SJCRH30 (cell line): Measurements from ENCODE around the gene RICTOR. TPM values are rescaled to one million over a fixed set of nuclear protein-coding genes. Genes with fewer than 3 reads are reported as not detected.

Experiments
- DNase-seq, 2 experiments: peaks; one replicate each; pipeline ENCODE4 v3.0.0-alpha.2; 2015 to 2020
- H3K27ac ChIP-seq: fragments of 250-450 bp; sonication (Bioruptor Pico); 2 replicates; pipeline ENCODE4 v1.5.1; 2020; ENCODE audit warnings: mild to moderate bottlenecking, moderate library complexity
- H3K27me3 ChIP-seq: fragments of 250-450 bp; sonication (Bioruptor Pico); 2 replicates; pipeline ENCODE4 v1.5.1; 2020; ENCODE audit warnings: mild to moderate bottlenecking, moderate library complexity
- H3K36me3 ChIP-seq: fragments of 250-450 bp; sonication (Bioruptor Pico); 2 replicates; pipeline ENCODE4 v1.5.1; 2020; ENCODE audit warnings: mild to moderate bottlenecking, moderate library complexity
- H3K4me1 ChIP-seq: fragments of 250-450 bp; sonication (Bioruptor Pico); 2 replicates; pipeline ENCODE4 v1.5.1; 2020; ENCODE audit warnings: mild to moderate bottlenecking, moderate library complexity
- H3K4me3 ChIP-seq: fragments of 250-450 bp; sonication (Bioruptor Pico); 2 replicates; pipeline ENCODE4 v1.5.1; 2020; ENCODE audit warnings: mild to moderate bottlenecking, moderate library complexity
- H3K9me3 ChIP-seq: fragments of 250-450 bp; sonication (Bioruptor Pico); replicated peaks from 2 replicates; pipeline ENCODE4 v1.5.1; 2020; ENCODE audit warnings: mild to moderate bottlenecking, moderate library complexity
- total RNA-seq: library from RNA; depleted of rRNA; stranded (reverse); fragments of >200 nt; shearing (Covaris generic); gene quantifications from 2 replicates; pipeline ENCODE4 v1.2.3, GENCODE V29; 2014

The RICTOR gene
- total RNA-seq, 1 experiment from 2014 or later, result 24.3 TPM

DNA sequence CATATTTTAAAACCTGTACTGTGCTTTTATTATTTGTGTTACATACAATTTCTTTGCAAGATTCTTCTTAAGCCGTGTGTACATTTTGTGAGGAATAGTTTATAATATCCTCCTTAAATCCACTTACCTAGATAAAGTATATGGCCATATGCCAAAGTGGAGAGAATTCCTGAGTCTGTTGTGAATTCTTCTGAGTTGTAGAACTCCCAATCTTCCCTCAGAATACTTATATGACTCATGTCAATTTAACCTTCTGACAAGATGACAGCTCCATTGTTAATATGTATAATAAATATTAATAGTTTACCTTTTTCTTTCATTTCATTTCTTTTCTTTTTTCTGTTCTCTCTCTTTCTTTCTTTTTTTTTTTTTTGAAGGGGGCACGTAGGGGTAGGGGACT, 6.0 kb upstream of the RICTOR start:
- H3K27me3 ChIP-seq, result no peaks in the 10 kb centered on the region
- H3K4me1 ChIP-seq, result no peaks in the 10 kb centered on the region

DNA sequence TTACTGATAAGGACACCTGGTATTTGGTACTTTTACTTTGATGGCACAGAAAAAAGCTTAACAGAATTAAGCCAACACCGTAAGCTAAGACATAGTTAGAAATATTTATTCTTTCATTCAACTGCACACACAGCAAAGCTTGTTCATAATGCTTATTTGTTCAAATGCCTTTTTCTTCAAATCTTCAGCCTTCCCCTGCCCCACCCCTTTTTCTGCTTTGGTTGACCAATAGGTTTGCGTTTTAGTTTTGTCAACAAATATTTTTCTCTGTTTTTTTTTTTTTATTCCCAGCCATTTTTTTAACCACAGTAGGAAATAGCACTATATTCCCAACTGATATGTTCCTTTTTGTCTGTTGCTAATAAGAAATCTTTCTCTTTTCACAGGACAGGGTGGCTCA, 4.9 kb upstream of the RICTOR start:
- H3K9me3 ChIP-seq, result no peaks in the 10 kb centered on the region
- H3K27me3 ChIP-seq, result no peaks in the 10 kb centered on the region
- H3K4me3 ChIP-seq, result no peak overlapping the region
- no peak for DNase-seq
- H3K4me1 ChIP-seq, result no peaks in the 10 kb centered on the region
- H3K36me3 ChIP-seq, result no peaks in the 10 kb centered on the region
- no peak overlapping the region for H3K27ac ChIP-seq

More for the DNA sequence above, 6.0 kb upstream of the RICTOR start:
- Histone ChIP-seq H3K36me3 (no peaks in the 10 kb centered on the region), H3K27ac (no peak overlapping the region), H3K4me3 (no peak overlapping the region), H3K9me3 (no peaks in the 10 kb centered on the region)
- DNase-seq, result no peak

DNA sequence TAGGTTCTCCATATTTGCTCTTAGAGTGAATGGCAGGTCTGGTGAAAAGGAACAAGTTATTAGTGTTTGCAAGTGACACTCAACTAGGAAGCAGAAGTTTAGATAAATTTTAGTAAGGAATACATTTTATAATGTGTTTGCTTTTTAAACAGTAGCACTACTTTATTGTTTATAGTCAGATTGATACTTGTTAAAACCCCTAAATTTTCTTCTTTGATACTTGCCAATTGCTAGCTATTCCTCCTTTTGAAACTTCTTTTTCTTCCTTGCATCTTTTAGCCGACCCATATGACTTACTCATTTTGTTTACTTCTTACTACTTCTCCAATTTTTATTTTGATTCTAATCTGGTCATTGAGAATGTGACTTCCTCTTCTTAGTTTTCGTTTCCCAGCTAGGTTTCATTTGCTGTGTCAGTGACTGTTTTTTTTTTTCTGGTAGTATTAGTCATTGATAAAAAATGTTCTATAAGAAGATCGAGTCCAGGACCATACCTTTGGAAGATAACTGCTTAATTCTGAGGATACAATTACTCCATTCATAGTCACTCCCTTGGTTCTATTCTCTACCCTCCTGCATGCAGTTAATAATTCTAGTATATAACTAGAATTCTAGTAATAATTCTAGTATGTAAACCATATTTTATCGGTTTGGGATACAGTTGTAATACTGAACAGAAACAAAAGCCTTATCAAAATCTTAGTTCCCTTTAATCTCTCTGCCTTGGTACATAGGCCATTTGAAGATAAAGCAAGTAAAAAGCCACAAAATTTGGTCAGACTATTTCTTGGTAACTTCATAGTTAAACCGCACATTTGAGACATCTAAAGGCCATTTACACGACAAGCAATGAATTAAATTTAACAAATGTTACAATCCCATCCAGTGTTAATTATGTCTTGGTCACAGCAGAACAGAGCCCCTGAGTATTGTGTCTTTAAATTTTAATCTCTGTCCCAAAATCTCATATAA, 2.8 kb upstream of the RICTOR start:
- no peak for DNase-seq
- Histone ChIP-seq H3K9me3 (no peaks in the 10 kb centered on the region), H3K36me3 (no peaks in the 10 kb centered on the region), H3K4me3 (no peak overlapping the region), H3K27ac (no peak overlapping the region), H3K4me1 (peaks cover 5% of the 10 kb centered on the region; the same call in 1 of the 2 replicates), H3K27me3 (no peaks in the 10 kb centered on the region)

DNA sequence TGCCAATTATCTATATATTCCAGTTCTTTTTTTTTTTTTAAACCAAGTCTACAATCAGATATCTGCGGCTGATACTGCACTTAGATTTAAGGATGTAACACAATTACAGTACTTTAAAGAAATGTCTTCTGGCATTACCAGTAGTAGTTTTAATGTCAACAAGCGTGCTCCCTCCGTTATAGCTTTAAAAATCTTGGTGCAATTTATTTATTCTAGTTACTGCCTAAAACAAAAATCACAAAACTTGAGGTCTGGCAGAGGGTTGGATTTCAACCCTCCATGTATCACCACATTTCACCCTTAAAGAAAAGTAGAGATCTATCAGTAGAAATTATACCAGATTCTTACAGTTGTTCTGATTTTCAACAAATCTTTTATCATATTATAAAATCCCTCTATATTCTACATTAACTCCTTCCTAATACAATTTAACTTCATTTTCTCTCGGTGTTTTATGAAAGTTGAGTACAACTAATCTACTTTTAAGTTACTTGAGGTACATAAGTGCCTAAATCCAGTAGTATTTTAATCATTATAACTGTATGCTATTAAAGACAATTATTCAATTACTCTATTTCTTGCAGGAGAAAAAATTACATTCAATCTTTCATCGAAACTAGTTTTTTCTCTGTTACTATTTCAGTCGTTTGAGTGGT, 2.0 kb upstream of the RICTOR start:
- H3K4me3 ChIP-seq, result no peak overlapping the region
- H3K27me3 ChIP-seq, result no peaks in the 10 kb centered on the region
- H3K27ac ChIP-seq, result no peak overlapping the region
- H3K36me3 ChIP-seq, result no peaks in the 10 kb centered on the region
- no peaks in the 10 kb centered on the region for H3K9me3 ChIP-seq
- DNase-seq, result no peak
- peaks cover 6% of the 10 kb centered on the region; the same call in 1 of the 2 replicates for H3K4me1 ChIP-seq

DNA sequence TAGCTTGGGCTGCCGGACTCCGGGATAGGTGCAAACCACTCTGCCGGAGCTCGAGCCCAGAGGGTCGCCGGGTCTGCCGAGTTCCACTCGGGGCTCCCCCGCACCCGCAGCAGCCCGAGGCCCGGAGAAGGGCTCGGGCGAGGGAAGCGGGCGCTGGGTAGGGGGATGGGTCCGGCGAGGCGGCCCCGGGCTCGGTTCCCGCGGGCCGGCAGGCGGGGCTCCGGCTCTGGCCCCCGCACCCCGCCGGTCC, 507 bp downstream of the RICTOR start:
- no peaks in the 10 kb centered on the region for H3K9me3 ChIP-seq
- H3K27ac ChIP-seq, result peak overlapping the region; percentile 93
- no peaks in the 10 kb centered on the region for H3K27me3 ChIP-seq
- H3K4me1 ChIP-seq, result peaks cover 6% of the 10 kb centered on the region; the same call in 1 of the 2 replicates
- no peaks in the 10 kb centered on the region for H3K36me3 ChIP-seq
- DNase-seq, result peak in 1 of 2 experiments; percentile 61
- peak overlapping the region; percentile 100 for H3K4me3 ChIP-seq

DNA sequence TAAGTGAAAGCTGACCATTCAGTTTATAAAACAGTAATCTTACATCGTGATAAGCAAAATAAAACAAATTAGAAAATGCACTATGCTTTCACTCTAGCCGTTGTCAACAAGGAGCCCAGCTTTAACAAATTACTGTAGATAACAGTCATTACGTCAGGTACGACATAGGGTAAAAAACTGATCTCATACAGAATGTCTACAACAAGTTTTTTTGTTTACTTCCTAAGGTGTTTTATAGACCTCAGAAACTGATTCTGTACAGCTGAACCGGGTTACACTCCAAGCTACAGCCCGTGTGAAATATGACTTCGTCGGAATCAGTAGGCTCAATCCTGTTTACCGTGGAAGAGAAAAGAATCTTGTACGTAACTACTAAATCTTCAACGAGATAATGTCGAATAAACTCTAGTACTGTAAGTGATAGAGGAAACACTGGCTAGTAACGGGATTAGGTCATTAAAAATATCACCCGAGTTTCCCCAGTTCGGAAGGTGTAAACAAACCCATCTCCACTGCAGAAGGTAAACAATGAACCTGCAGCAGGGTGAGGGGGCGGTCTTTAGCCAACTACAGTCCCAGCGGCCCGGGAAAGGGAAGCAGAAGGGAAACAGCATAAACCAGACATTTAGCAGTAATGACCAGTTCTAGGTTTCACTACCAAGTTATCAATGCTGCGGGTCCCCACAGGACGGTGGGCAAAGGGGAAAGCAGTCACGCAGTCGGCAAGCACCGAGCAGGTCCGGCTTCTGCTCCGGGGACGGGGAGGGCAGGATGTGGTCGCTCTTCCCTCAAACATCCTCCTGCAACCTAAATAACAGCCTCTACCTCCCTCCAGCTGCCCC, 1.1 kb downstream of the RICTOR start:
- peaks cover 6% of the 10 kb centered on the region; the same call in 1 of the 2 replicates for H3K4me1 ChIP-seq
- 0 out of 2 replicates have a peak, but pooled peaks cover 4% of the 10 kb centered on the region for H3K36me3 ChIP-seq
- no peaks in the 10 kb centered on the region for H3K9me3 ChIP-seq
- peak overlapping the region; percentile 100 for H3K4me3 ChIP-seq
- peak overlapping the region; percentile 93 for H3K27ac ChIP-seq
- peak in 1 of 2 experiments; percentile 66 for DNase-seq
- no peaks in the 10 kb centered on the region for H3K27me3 ChIP-seq

DNA sequence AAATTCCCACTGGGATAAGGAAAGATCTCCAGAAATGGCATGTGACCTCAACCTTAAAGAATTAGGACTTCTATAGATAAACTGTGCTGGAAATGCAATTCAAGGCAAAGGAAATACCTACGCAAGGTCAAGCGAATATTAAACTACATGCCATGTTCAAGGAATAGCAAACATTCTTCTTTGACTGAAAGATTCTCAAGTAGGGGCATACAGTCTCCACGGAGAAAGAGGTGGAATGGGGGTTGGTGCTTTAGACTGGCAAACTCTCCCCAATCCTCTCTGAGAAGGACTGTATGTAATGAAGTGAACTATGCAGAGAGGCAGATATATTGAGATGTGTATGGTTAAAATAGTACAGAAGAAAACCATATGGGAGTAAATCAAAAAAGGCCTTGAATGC, 6.1 kb downstream of the RICTOR start:
- no peaks in the 10 kb centered on the region for H3K27me3 ChIP-seq
- H3K27ac ChIP-seq, result no peak overlapping the region
- DNase-seq, result no peak
- H3K4me3 ChIP-seq, result no peak overlapping the region
- peaks cover 16% of the 10 kb centered on the region; the same call in 1 of the 2 replicates for H3K36me3 ChIP-seq
- no peaks in the 10 kb centered on the region for H3K9me3 ChIP-seq
- H3K4me1 ChIP-seq, result peaks cover 6% of the 10 kb centered on the region; the same call in 1 of the 2 replicates

DNA sequence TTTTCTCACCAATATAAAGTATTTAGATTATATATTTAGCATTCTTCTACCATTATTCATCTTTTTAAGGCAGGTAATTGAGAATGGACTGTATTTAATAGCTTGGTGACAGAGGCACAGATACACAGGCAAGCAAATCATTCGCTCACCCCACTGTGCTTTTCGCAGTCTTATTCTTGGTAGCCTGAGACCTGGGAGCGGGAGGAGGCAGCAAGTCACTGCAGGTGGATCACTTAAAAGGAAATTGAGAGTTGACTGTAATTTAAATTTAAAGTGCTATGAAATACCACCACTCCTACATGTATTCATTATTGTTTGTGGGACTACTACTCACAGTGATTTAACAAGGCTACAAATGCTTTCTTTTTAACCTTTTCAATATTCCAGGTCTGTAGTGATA, 9.7 kb downstream of the RICTOR start:
- Histone ChIP-seq H3K4me1 (no peaks in the 10 kb centered on the region), H3K27me3 (no peaks in the 10 kb centered on the region), H3K9me3 (no peaks in the 10 kb centered on the region), H3K27ac (no peak overlapping the region), H3K4me3 (no peak overlapping the region), H3K36me3 (peaks cover 16% of the 10 kb centered on the region; the same call in 1 of the 2 replicates)
- no peak for DNase-seq

DNA sequence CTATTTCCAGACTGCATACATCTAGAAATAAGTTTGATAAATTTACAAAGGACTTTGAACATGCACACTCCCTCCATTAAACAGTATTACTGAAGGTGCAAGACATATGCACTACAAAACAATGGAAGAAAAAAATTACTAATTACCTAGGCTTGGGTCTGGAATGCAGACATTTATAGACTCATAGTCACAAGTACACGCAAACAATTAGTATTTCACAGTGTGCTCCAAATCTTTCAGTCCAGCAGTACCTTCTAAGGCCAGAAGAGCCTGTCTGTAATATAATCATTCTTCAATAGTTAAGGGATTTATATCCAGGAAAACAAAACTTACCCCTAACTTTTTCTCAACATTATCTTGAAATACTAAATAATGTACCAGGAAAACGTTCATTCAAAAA, 11.2 kb downstream of the RICTOR start:
- Histone ChIP-seq H3K4me3 (no peak overlapping the region), H3K27ac (no peak overlapping the region), H3K36me3 (peaks cover 12% of the 10 kb centered on the region; the same call in 1 of the 2 replicates), H3K4me1 (no peaks in the 10 kb centered on the region), H3K9me3 (no peaks in the 10 kb centered on the region), H3K27me3 (no peaks in the 10 kb centered on the region)
- DNase-seq, result no peak

DNA sequence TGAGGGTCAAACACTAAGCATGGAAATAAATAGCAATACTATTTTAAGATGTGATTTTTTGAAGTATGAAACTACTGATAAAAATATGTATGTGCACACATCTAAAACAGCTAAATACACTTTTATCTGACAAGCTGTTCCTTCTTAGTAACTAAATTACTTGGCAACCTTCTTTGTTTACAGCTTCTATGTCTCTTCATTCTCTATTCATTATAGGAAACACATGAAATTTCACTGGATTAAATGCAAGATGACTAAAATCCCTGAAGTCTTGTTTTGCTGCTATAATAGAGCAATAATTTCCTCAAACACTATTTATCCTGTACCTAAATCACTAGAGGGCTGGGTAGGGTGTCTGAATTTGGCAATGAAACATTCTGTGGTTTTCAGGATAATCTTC, 11.7 kb downstream of the RICTOR start:
- H3K9me3 ChIP-seq, result no peaks in the 10 kb centered on the region
- no peak for DNase-seq
- H3K36me3 ChIP-seq, result peaks cover 12% of the 10 kb centered on the region; the same call in 1 of the 2 replicates
- H3K4me1 ChIP-seq, result no peaks in the 10 kb centered on the region
- H3K27ac ChIP-seq, result no peak overlapping the region
- no peak overlapping the region for H3K4me3 ChIP-seq
- no peaks in the 10 kb centered on the region for H3K27me3 ChIP-seq

DNA sequence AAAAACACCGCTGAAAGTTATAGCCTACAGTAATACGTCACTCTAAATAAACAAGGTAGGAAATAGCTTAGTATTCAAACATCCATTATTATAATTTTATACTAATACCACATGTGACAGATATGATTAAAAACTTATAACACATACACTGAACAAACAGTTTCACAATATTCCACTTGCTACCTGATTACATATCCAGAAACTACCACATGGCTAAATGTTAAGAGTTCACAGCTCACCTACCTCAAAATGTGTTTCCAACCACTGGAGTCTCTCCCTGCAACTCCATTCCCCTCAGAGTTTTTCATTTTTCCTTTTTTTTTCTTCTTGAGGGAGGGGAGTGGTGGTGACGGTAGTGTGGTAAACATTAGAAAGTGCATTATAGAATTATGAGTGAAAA, 12.1 kb downstream of the RICTOR start:
- Histone ChIP-seq H3K27me3 (no peaks in the 10 kb centered on the region), H3K36me3 (peaks cover 12% of the 10 kb centered on the region; the same call in 1 of the 2 replicates), H3K27ac (no peak overlapping the region), H3K4me1 (no peaks in the 10 kb centered on the region), H3K4me3 (no peak overlapping the region), H3K9me3 (no peaks in the 10 kb centered on the region)
- DNase-seq, result no peak

DNA sequence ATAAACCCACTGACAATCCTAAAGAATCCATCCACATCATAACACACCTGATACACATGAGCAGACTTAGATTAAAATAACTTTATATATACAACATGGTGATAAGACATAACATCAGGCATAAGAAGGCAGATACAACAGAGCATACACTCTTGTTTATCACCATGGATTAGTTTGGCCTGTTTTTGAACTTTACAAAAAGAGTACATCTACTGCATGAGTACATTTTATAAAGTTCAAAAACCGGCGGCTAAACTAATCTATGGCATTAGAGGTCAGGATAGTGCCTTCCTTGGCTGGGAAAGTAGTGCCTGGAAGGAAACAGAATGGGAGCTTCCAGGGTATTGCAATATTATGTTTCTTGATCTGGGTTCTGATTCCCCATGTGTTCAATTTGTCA, 15.1 kb downstream of the RICTOR start:
- Histone ChIP-seq H3K4me3 (no peak overlapping the region), H3K27ac (no peak overlapping the region), H3K9me3 (no peaks in the 10 kb centered on the region), H3K27me3 (no peaks in the 10 kb centered on the region), H3K4me1 (no peaks in the 10 kb centered on the region), H3K36me3 (no peaks in the 10 kb centered on the region)
- no peak for DNase-seq

DNA sequence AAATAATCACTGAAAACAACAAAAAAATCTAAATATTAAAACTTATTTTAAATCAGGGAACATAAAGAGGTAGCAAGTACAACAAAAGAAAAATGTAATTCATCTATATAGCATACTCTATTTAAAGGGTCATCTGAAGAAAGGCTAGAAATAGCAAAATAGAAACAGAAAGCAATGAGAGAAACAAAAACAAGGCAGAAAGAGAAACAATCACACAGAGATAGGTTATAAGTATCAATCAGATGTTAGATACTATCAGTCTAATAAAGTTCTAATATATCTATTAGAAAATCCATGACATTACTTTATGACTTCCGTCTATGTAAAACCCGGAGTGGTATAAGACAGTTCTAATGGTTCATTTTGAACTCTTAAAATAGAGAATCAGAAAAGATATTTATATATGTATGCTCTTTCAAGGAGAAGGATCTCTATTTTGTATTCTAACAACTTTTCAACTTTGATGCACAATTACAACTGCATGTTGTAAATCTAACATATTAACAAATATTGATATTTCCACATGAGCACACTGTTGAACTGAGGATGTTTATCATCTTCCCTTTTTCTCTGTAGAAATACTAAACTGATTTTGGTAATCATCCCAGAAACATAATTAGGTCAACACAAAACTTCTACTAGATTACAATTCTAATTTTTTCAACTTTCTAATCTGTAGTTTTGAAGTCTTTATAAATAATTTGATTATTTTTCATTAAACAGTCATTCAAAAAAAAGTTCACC, 15.8 kb downstream of the RICTOR start:
- Histone ChIP-seq H3K9me3 (no peaks in the 10 kb centered on the region), H3K4me1 (no peaks in the 10 kb centered on the region)

DNA sequence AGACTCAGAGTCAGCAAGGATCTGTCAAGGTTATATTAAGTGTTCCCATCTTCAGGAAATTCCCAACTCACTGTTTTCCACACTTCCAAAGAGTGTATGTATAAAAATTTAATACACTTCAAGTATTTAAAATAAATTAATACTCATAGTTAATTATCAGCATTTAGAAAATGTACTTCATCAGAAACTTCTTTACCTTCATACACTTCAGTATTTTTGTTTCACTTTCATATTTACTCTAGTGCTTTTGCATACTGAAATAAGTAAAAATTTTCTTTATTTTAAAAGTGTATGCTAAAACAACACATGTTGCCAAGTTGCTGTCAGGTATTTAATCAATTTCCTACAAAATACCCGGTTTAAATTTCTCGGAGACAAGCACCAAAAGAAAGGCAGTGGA, 16.5 kb downstream of the RICTOR start:
- H3K36me3 ChIP-seq, result no peaks in the 10 kb centered on the region
- H3K4me1 ChIP-seq, result no peaks in the 10 kb centered on the region
- H3K27me3 ChIP-seq, result no peaks in the 10 kb centered on the region
- H3K4me3 ChIP-seq, result no peak overlapping the region
- DNase-seq, result no peak
- H3K9me3 ChIP-seq, result no peaks in the 10 kb centered on the region
- no peak overlapping the region for H3K27ac ChIP-seq

More for the DNA sequence above, 15.8 kb downstream of the RICTOR start:
- Histone ChIP-seq H3K36me3 (no peaks in the 10 kb centered on the region), H3K27ac (no peak overlapping the region), H3K27me3 (no peaks in the 10 kb centered on the region), H3K4me3 (no peak overlapping the region)
- DNase-seq, result no peak
